Stimulated activated CD4-positive, alpha-beta T cell treated with anti-CD3 and anti-CD28 coated beads, Interleukin-15, amount 100 ng/mL, for 24 hours (primary cell): ENCODE data around the gene MPRIP.
A peak's percentile ranks its signal among the peaks of the same experiment; 100 is the strongest.
"Not testable (repeated sequence)": the region's sequence is repeated elsewhere in the genome, so short reads cannot be mapped to it uniquely, and the experiment has no call there.

Source experiments
- DNase-seq: peaks from one replicate; pipeline ENCODE4 v3.0.0-alpha.2; 2020

The MPRIP gene, protein sequence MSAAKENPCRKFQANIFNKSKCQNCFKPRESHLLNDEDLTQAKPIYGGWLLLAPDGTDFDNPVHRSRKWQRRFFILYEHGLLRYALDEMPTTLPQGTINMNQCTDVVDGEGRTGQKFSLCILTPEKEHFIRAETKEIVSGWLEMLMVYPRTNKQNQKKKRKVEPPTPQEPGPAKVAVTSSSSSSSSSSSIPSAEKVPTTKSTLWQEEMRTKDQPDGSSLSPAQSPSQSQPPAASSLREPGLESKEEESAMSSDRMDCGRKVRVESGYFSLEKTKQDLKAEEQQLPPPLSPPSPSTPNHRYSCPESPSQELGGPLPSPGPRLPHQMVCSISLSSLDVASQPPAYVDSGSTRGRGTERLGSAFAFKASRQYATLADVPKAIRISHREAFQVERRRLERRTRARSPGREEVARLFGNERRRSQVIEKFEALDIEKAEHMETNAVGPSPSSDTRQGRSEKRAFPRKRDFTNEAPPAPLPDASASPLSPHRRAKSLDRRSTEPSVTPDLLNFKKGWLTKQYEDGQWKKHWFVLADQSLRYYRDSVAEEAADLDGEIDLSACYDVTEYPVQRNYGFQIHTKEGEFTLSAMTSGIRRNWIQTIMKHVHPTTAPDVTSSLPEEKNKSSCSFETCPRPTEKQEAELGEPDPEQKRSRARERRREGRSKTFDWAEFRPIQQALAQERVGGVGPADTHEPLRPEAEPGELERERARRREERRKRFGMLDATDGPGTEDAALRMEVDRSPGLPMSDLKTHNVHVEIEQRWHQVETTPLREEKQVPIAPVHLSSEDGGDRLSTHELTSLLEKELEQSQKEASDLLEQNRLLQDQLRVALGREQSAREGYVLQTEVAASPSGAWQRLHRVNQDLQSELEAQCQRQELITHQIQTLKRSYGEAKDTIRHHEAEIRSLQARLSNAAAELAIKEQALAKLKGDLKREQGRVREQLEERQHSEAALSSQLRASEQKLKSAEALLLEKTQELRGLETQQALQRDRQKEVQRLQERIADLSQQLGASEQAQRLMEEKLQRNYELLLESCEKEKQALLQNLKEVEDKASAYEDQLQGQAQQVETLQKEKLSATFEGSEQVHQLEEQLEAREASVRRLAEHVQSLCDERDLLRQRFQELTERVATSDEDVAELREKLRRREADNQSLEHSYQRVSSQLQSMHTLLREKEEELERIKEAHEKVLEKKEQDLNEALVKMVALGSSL (N-terminal part only)

DNA sequence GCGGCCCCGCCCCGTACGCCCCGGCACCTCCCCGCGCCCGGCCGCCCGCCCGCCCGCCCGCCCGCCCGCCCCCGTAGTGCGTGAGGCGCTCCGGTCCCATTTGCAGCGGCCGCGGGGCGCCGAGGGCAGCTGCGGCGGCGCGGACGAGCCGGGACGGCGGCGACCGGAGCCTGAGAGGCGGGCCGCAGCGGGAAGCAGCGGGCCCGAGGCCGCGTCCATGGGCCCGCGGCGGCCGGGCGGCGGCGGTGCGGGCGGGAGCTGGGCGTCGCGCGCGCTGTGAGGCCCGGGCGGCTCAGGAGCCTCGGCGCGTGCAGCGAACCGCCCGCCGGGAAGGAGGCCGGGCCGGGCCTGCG lies at the start of gene MPRIP:
MPRIP (plus strand) TSS at position 74 of the 353 bp plus-strand sequence. CDS start 392 bp downstream, outside the sequence.
- no peak for DNase-seq

DNA sequence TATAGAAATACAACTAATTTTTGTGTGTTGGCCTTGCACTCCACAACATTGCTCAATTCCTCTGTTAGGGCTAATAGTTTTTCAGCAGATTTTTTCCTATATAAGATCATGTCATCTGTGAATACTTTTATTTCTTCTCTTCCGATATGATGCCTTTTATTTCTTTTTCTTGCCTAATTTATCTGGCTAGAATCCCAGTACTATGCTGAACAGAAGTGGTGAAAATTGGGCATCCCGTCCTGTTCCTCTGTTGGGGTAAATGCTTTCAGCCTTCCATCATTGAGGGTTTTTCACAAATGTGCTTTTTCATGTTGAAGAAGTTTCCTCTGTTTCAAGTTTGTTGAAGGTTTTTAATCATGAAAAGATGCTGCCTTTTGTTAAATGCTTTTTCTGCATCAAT lies 47.6 kb upstream of the MPRIP start:
- no peak for DNase-seq

DNA sequence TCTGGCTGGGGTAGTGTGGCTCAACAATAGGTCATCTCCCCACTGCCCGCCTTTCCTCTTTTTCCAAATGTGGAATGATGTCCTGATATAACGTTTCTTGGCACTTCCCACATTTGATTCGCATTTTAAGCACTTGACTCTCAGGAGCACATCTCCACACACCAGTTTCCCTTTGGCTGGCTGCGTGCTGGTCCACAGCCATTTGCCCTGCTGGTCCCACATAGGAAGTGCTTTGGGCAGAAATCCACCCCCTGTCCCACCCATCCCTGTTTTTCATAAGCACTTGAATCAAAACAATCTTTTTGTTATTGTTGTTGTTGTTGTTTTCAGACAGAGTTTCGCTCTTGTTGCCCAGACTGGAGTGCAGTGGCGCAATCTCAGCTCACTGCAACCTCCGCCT lies 46.3 kb upstream of the MPRIP start:
- no peak for DNase-seq

DNA sequence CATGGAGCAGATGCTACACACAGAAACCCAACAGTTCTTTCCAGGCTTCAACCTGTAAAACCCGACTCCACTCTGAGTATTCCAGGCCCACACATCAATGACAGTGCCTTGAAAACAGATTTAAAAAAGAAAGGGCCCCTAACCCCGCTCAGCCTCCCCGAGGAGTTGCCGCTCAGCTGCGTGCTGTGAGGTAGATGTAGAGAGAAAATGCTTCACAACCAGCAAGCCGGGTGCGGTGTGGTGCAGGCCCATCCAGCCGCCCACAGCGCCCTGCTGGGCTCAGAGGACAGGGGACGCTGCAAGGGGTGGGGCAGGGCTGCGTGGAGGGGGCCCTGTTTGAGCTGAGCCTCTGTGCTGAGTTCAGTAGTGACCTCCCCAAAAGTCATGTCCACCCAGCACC lies 45.5 kb upstream of the MPRIP start:
- not testable (repeated sequence) for DNase-seq

DNA sequence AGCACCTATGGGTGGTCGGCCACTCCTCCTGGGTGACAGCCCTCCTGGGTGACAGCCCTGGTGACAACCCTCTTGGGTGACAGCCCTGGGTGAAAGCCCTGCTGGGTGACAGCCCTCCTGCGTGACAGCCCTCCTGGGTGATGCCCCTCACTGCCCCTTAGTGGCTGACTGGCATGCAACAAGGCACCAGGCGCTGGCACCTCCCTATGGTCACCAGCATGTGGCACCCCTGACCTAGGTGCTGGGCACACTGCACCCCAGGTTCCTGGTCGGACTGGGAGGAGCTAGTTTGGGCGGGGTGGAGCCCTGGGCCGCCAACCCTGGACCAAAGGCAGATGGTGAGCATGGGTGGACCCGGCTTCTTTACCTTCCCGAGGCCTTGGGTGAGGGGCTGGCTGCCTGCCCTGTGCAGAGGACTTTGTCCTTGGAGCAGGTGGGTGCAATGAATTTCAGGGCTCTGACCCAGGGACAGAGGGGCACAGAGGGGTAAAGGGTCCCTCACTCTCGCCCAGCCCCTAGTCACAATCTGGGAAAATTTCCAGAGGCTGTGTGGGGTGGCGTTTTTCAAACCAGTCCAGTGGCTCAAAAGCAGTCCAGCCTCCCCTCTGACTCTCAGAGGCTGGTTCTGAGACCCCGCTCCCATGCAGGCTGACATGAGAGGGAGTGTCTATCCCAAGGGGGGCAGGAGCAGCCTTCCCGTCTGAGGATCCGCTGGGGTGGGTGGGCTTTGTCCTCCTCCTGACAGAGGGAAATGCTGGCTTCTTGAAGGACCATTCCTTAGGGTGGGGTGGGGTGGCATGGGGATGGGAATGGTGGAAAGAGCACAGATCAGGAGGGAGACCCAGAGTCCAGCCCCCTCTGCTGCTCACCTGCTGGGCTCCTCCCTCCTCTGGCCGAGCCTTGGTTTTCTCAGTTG lies 44.5 kb upstream of the MPRIP start:
- no peak for DNase-seq

DNA sequence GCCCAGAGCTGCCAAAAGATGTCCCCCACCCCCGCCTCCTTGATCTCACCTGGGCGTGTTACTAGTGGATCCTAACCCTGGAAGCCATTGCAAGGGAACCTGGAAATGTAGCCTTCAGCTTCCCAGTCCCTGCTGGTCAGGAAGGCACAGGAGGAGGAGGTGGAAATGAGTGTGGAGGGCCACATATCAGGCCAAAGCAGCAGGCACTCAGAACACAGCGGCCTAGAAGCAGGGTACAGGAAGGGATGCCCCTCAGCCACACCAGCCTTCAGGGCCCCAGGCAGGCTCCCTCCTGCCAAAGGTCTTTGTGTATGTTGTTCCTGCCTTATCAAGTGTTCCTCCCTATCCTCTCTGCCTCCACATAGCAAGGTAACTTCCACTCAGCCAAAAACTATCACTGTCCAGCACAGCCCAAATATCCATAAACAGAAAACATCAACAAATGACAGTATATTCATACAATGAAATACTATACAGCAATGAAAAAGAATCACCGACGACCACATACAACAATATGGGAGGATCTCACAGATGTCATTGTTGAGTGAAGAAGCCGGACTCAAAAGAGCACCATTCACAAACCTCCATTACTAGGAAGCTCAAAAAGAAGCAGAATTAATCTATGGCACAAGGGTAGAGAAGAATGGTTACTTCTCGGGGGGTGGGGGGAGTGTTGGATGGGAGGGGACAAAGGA lies 42.2 kb upstream of the MPRIP start:
- DNase-seq, result no peak

DNA sequence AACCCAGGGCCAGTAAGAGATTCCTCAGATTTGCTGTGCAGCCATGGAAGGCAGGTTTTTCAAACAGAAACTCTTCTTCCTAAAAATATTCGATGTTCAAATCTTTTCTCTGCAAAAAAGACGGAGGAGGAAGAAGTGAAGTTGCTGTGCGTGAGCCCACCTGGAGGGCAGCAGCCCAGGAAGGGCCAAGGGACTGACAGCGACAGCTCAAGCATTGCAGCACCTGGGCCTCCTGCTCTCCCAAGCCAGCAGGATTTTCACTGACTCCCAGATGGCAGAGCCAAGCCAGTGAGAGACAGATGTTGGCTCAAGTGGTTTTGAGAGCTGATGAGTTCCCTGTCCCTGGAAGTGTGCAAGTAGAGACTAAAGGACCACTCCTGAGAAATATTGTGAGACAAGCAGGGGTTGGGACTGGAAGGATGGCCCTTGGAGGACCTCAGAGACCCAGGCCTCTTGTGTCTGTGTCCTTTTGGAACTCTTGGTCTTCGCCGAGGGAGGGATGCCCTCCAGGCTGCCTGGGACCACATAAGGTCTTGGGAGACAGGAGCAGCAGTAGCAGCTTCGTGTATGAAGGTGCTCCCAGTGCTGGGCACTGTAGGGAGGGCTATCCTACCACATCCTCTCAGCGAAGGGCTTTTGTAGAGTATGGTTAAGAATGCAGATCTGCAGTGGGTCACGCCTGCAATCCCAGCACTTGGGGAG lies 41.0 kb upstream of the MPRIP start:
- no peak for DNase-seq

DNA sequence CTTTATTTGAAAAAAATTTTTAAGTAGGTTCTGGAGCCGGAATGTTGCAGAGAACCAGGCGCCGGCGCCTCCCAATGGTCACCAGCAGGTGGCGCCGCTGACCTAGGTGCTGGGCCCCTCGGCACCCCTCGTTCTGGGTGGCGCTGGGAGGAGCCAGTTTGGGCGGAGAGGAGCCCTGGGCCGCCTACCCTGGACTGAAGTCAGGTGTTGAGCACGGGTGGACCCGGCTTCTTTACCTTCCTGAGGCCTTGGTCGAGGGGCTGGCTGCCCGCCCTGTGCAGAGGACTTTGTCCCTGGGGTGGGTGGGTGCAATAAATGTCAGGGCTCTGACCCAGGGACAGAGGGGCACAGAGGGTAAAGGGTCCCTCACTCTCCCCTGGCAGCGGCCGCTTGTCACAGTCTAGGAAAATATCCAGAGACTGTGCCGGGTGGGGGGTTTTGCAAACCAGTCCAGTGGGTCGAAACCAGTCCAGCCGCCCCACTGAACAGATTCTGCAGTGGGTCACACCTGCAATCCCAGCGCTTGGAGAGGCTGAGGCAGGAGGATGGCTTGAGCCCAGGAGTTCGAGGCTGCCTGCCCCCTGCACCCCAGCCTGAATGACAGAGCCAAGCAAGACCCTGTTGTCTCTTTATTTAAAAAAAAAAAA lies 40.3 kb upstream of the MPRIP start:
- DNase-seq, result peak; percentile 87

DNA sequence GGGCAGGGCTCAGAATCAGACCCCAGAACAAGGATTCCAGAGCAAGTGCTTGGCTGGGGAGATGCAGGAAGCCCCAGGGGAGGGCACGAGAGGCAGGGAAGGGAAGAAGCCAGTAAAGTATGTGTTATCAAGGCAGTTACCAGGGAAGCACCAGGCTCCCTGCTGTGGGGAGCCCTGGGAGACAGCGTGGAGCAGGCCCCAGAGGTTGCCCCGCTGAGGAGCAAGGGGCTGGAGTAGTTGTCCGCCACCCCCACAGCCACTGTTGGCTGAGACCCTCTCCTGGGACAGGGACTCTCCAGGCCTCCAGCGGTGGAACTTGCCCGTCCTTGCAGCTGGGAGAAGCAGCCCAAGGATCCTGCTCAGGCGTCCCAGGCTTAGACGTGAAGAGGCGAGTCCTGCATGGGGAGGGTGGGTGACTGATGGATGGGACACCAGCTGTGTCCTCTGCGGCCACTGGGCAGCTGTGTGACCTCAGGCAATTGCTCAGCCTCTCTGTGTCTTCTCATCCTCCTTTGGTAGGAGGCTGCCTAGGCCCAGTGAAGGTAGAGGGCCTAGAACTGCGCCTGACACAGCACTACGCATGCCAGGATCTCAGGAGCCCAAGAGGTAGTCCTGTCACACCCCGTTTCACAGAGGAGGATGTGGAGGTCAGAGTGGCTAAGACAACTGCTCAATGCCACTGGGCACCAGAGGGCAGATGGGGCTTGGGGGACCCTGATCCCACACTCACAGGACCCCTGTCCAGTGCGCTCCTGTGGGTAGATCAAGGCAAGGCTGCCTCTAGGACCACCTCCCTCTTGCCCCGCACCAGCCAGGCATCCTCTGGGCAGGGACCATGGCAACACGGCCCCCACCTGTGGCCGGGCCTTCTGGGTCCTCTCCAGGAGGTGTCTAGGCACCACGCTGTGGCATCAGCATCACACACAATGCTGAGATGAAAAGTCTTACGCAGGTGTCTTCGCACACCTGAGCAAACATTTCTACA lies 39.2 kb upstream of the MPRIP start:
- DNase-seq, result not testable (repeated sequence)

DNA sequence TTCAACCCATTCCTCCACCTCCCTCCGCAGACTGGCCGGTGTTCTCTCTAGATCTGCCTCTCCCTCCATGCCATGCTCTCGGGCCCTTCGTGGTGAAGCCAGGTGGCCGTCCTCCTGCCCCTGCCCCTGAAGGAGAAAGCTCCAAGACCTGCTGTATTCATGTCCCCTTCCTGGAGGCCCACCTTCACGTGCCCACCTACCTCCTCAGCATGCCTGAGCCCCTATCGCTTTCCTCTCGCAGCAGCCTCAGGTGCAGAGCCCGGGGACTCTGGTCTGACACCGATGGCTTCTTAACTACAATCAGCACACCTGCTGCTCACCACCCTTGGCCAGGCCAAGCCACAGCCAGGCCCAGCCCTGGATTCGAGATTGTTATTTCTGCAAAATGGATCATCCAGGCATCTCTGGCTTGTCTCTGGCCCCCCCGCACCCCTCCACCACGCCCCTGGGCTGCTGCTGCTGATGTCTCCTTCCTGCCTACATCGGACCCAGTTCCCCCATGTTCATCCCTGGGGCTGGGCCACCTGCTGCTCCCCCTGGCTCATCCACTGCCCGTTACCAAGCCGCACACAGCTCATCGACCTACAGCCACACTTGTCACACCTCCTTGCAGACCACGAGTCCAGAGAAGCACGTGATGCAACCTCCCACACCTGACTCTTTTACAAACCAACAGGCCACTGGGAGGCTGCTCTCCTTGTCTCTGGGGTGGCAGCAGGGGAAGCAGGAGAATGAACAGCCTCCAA lies 37.8 kb upstream of the MPRIP start:
- no peak for DNase-seq

DNA sequence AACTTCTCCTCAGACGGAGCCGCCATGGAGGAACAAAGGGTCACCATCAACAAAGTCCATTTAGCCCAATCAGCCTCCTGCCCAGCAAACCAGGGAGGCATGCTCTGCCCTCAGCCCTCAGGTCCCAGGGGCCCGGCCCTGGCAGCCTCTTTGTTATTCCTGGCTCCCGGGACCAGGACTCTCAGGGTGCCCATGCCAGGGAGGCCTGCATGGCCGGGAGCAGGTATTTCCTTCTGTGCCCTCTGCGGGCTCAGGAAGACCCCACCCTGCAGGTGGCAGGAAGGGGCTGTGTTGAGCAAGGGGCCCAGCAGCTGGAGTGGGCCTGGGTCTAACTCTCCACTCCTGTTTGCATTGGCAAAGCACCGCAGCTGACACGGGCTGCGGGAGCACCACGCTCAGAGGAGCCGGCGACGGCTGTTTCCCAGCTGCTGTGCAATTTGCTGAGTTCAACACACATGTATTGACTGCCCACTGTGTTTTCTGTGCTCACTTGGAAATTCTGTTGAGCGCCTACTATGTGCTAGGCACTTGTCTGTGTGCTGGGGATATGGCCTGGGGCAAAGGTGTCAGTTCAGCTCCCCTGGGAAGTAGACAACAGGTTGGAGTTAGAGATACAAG lies 37.2 kb upstream of the MPRIP start:
- not testable (repeated sequence) for DNase-seq

DNA sequence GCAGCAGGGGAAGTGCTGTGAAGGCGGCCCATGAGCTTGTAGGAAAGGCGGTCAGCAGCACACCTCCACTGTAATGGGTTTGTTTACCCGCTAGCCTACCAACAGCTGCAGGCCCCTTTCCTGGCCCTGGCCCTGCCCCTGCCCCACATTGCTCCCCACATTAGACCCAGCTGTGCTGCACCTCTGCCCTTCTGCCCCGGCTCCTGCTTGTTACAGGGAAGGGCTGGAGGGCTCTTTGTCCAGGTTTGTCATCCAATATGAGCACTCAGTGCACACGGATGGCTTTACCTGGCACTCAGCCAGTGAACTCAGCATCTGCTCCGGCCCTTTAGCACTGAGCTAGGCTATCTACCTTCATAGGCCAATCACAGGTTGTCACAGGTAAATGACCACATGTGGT lies 34.4 kb upstream of the MPRIP start:
- DNase-seq, result not testable (repeated sequence)

DNA sequence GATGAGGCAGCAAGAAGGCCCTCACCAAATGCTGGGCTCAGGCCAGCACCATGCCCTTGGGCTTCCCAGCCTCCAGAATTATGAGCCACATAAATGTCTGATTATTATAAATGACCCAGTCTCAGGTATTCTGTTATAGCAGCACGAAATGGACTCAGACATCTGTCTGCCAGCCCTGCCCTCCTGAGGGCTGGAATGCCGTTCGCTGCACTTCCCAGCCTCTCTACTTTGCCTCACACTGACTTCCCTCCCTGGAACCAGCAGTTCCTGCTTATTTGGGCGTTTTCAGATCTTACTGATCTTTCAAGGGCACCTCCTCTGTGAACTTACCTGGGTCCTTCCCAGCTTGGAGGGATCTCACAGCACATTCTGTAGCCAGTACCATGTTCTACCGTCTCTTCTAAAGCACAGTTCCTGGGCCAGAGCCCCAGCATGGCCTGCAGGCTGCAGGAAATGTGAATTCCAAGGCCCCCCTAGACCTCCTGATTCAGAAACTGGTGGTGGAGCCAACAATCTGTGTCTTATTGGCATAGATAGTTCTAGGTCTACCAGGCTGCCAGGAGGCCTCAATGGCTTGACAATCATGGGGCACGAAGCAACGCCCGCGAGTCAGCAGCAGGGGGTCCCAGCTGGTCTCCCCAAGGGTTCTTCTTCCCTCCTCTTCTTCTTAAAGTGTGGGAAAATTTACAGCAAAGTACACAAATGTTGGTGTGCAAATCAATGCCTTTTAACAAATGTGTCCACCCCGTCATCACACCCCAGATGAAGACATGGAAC lies 33.4 kb upstream of the MPRIP start:
- not testable (repeated sequence) for DNase-seq

DNA sequence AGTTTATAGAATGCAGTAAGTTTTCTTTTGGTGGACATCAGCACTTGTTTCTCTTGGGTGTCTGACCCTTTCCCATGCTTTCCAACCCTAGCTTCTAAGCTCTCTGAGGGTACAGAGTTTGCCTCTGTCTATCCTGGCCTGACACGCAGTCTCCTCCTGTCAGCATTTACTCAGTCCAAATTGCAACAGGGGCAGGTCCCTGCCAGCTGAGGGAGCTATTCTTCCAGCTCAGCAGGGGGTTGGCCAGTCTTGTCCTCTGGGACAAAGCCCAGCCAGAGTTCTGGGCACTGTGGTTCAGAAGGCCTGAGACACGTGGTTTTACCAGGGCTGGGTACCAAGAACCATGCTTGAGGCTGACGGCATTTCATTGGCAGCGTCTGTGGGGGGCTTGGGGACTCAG lies 32.3 kb upstream of the MPRIP start:
- DNase-seq, result not testable (repeated sequence)

DNA sequence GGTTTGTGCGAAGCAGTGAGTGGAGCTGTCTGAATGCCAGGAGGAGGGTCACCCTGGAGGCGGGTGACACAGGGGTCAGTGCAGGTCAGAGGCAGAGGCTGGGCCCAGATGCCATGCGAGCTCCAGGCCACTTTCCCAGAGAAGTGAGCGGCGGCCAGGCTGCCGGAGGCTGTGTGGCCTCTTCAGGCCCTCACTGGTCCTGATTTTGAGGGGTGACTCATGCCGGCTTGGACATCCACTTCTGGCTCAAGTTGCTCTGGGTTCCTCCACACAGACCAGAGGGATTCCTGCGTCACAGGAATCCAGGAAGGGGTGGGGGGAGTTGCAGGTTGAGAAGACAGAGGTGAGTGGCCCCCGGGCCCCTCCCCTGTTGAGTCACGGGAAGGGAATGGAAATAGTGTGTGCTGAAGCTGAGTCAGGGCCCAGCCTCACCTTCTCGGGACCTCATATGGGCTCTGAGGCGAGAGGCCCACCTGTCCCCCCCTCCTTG lies 31.7 kb upstream of the MPRIP start:
- DNase-seq, result not testable (repeated sequence)

DNA sequence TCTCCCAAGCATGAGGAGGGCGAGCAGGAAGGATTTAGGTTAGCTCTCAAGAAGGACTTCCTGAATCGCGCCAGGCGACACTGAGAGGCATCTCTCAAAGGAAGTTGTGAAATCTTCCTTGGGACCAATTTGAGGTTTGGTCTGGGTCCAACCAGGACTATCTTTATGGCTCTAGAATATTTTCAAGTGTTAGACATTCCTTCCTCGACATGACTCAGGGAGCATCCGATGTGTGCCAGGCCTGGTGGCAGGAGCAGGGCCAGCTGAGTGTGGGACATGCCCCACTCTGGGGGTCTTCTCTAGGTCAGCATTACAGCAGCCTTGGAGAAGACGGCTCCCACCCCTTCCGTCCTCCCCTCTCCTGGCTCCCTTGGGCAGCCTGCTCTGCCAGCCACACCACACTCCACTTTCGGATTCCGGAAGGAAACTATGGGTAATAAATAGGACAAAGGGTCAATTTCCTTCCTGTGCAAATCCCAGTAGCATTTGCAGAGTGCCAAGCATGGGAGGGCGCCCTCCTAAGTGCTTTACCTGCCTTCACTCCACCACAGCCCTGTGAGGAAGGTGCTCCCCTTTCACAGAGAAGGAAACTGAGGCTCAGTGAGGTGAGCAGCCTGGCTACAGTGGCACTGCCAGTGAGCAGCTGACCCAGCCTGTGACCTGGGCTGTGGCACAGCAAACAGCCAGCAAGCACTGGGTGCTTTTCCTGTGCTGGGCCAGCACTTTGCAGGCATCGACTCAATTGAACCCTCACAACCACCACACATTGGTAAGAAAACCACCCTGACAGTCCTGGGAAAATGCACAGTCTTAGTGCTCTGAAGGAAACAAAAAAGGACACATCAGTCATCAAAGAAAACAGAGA lies 31.0 kb upstream of the MPRIP start:
- not testable (repeated sequence) for DNase-seq
